Activated gamma-delta T cell treated with Interleukin-2 at 50 U/mL for 16 hours (primary cell): ENCODE results near the gene TTBK1.

ENCODE experiments used
- DNase-seq: peaks from one replicate; pipeline ENCODE4 v3.0.0-alpha.2; 2020

Gene TTBK1

GRCh38 chr6:43226192-43226851 is 17.0 kb upstream of the TTBK1 start:
- no peak for DNase-seq

GRCh38 chr6:43228951-43229802 is 14.1 kb upstream of the TTBK1 start, which contains the start of gene DNPH1:
TSS of gene DNPH1 (minus strand) at chr6:43229481. CDS start at chr6:43229456, 25 bp downstream.
- DNase-seq = peak; percentile 73

DNA sequence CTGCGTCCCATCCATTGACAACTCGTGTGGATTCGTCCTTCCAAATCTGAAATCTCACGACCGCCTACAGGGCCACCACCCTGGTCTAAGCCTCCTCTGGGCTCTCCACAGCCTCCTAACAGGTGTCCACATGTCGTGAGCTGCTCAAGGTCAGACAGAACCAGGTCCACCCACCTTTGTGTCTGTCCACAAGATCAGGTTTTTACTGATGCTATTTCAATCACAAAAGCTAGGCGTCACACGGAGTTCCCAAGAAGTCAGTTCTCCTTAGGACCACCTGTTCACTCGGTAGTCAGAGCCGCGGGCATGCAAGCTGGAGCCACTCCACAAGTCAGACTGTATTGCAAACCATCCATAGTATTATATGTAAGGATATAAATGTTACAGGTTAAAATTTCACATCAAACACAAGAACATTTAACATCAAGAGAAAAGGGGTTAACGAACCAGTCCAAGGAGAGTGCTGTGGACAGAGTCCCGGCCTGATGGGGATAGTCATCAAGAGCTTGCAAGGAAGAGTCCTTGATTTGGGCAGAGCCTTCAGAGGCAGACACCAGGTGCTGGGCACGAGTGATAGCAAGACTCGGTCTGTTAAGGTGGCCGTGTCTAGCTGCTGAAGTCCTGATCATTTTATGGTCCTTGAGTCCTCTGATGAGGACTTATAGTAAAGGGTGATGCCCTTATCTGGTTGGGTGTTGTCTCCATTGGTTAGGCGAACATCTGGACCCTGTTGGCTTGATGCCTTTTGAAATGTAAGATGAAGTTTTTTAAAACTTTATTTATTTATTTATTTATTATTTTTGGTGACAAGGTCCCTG is 13.3 kb upstream of the TTBK1 start:
- no peak for DNase-seq

DNA sequence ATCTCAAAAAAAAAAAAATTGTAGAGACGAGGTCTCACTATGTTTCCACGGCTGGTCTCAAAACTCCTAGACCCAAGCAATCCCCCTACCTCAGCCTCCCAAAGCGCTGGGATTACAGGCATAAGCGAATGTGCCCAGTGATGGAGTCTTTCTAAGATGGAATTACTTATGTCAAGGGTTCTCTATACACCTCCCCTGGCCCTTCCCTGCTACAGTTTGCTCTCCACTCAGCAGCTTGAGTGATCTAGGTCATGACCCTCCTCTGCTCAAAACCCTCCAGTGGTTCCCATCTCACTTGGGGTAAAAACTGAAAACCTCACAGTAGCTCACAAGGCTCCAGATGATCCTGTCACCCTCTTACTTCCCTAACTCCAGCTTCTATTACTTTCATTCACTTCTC is 12.2 kb upstream of the TTBK1 start:
- DNase-seq = no peak

GRCh38 chr6:43231735-43232450 is 11.4 kb upstream of the TTBK1 start:
- no peak for DNase-seq

DNA sequence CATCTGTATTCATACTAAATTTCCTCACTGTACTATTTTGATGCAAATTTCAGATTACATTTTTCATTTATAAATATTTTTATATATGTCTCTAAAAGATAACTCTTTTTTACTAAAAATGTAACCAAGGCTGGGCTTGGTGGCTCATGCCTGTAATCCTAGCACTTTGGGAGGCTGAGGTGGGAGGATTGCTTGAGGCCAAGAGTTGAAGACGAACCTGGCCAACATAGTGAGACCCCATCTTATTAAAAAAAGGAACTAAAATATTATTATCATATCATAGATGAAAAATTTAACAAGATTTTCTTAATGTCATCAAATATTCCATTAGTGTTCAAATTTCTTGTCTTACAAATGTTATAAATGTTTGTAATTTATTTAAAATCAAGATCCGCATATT is 7.4 kb upstream of the TTBK1 start:
- no peak for DNase-seq

DNA sequence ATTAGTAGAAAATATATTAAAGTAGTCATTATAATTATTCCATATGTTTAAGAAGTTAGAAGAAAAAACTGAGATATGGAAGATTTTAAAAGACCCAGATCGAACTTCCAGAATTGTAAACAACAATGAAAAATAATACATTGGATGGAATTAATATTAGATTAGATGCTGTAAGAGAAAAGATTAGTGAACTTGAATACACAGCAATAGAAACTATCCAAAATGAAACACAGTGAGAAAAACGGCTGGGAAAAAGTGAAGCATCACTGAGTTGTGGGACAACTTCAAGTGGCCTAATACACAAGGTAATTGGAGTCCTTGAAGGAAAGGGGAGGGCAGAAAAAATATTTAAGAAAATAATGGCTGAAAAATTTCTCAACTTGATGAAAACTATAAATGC is 4.2 kb upstream of the TTBK1 start:
- no peak for DNase-seq

- no peak for DNase-seq
These were observed 2.3 kb upstream of the TTBK1 start for GRCh38 chr6:43240950-43241349.

GRCh38 chr6:43241446-43241845 is 1.8 kb upstream of the TTBK1 start:
- no peak for DNase-seq

- DNase-seq = no peak
These were observed 512 bp downstream of the TTBK1 start for GRCh38 chr6:43243664-43244321.

- DNase-seq = no peak
These were observed 3.2 kb downstream of the TTBK1 start for GRCh38 chr6:43246301-43247113.

DNA sequence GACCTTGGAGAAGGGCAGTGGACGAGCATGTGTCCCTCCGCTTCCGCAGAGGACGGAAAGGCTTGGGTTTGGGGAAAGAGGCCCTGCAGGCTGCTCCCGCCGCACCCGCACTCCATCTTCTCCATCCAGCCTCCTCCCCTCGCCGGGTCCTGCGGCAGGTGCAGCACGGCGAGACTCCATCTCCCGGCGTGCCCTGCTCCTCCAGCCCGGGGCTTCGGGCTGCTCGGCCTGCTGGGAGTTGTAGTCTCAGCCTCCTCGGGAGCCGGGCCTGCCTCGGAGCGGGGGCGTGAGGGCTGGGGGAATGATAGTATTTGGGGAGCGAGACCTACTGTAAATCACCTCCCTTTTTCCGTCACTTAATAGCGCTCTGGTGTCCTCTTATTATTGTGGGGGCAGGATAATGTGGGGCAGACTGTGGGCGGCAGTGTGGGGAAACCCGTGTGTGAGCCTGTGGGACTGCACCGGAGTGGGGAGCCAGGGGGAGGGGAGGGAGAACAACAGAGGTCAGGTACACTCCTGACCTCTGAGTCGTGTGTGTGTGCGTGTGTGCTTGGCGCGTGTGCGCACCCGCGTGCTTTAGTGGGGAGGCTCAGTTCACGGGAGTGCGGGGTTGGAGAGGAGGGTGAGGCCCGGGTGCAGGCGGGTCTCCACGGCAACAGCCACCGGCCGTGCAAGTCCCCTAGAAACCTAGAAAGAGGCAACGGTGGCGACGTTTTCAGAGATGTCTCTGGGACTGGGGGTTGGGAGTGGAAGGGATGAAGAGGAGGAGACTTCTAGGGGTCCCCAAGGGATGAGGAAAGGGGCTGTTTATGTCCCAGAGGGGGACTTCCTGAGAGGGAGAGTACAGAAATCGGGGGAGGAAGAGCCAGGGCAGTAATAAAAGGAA is 4.1 kb downstream of the TTBK1 start:
- peak; percentile 70 for DNase-seq

GRCh38 chr6:43248101-43248500 is 4.8 kb downstream of the TTBK1 start:
- no peak for DNase-seq

GRCh38 chr6:43248791-43249190 is 5.5 kb downstream of the TTBK1 start:
- no peak for DNase-seq

DNA sequence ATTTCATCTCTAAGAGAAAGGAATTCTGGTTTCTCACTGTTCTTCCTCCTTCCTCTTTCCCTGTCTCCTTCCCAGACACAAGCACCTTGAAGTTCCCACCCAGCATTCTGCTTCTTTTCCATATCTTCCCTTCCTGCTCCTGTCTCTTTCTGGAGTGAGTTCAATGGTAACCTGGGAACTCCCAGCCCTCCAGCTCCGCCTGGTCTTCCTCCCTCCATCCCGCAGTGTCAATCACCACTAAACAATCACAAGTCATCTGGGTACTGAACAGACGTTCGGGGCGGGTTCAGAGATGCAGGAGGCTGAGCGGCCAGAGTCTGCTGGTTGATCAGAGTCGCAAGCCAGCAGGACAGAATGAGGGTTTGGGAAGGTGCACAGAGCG is 7.7 kb downstream of the TTBK1 start:
- no peak for DNase-seq

- no peak for DNase-seq
These were observed 10.1 kb downstream of the TTBK1 start for GRCh38 chr6:43253401-43253800.

DNA sequence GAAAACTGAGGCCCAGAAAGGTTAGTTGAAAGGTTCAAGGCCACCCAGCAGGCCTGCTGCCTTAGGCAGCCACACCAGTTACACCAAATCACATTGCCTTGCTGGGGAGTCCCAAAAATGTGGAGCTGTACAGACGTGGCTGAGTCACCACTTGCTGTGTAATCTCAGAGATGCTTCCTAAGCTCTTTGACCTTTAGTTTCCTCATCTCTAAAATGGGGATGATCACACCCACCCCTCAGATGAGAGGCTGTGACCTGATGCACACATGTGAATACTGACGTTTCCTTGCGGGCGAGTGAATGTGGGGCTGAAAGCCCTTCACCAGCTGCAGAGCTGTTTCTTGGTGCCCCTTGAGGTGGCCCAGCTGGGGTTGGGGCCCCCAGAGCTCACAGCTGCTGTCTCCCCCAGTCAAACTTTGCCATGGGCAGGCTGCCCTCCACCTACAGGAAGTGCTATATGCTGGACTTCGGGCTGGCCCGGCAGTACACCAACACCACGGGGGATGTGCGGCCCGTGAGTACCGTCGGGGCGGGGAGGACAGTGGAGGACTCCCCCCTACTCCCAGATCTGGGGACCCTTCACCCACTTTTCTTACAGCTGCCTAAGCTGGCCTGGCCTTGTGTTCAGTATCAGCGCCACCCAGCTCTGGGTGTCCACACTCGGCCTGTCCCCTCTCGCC is 11.0 kb downstream of the TTBK1 start:
- no peak for DNase-seq

GRCh38 chr6:43254846-43255245 is 11.6 kb downstream of the TTBK1 start:
- DNase-seq = no peak

- DNase-seq = no peak
These were observed 12.2 kb downstream of the TTBK1 start for GRCh38 chr6:43255408-43256054.
